ENCODE results near the gene CALML4.
"Not testable (repeated sequence)": the region's sequence is repeated elsewhere in the genome, so short reads cannot be mapped to it uniquely, and the experiment has no call there.

CALML4 gene

GRCh38 chr15:68205558-68205944 is 419 bp upstream of the CALML4 start:
- no peak for ATAC-seq
- Mint-ChIP-seq H3K36me3 (peaks cover 11% of the 10 kb centered on the region), H3K27ac (no peak overlapping the region), H3K27me3 (no peaks in the 10 kb centered on the region), H3K4me3 (no peak overlapping the region), H3K9me3 (no peaks in the 10 kb centered on the region), H3K4me1 (peaks cover 28% of the 10 kb centered on the region)

GRCh38 chr15:68204361-68204760 is 771 bp downstream of the CALML4 start:
- no peak overlapping the region for H3K4me3 Mint-ChIP-seq
- peaks cover 21% of the 10 kb centered on the region for H3K4me1 Mint-ChIP-seq
- H3K36me3 Mint-ChIP-seq, result peaks cover 11% of the 10 kb centered on the region
- no peak for ATAC-seq
- no peaks in the 10 kb centered on the region for H3K27me3 Mint-ChIP-seq
- H3K9me3 Mint-ChIP-seq, result no peaks in the 10 kb centered on the region
- H3K27ac Mint-ChIP-seq, result no peak overlapping the region

- H3K4me3 Mint-ChIP-seq, result no peak overlapping the region
- H3K27me3 Mint-ChIP-seq, result no peaks in the 10 kb centered on the region
- ATAC-seq, result no peak
- H3K9me3 Mint-ChIP-seq, result no peaks in the 10 kb centered on the region
- peaks cover 17% of the 10 kb centered on the region for H3K4me1 Mint-ChIP-seq
- H3K27ac Mint-ChIP-seq, result no peak overlapping the region
- H3K36me3 Mint-ChIP-seq, result peaks cover 9% of the 10 kb centered on the region
Measured at GRCh38 chr15:68203956-68204355, 1.2 kb downstream of the CALML4 start.

- H3K9me3 Mint-ChIP-seq, result no peaks in the 10 kb centered on the region
- no peak for ATAC-seq
- no peak overlapping the region for H3K4me3 Mint-ChIP-seq
- H3K4me1 Mint-ChIP-seq, result peaks cover 13% of the 10 kb centered on the region
- H3K27me3 Mint-ChIP-seq, result no peaks in the 10 kb centered on the region
- no peak overlapping the region for H3K27ac Mint-ChIP-seq
- peaks cover 5% of the 10 kb centered on the region for H3K36me3 Mint-ChIP-seq
Measured at GRCh38 chr15:68203486-68203885, 1.6 kb downstream of the CALML4 start.

- H3K4me3 Mint-ChIP-seq, H3K4me1 Mint-ChIP-seq, H3K27me3 Mint-ChIP-seq, H3K27ac Mint-ChIP-seq, ATAC-seq, H3K9me3 Mint-ChIP-seq, H3K36me3 Mint-ChIP-seq: not testable (repeated sequence)
Measured at GRCh38 chr15:68202994-68203393, 2.1 kb downstream of the CALML4 start.

GRCh38 chr15:68201879-68202261 is 3.3 kb downstream of the CALML4 start:
- ATAC-seq, result no peak
- no peak overlapping the region for H3K27ac Mint-ChIP-seq
- H3K4me1 Mint-ChIP-seq, result peaks cover 18% of the 10 kb centered on the region
- no peaks in the 10 kb centered on the region for H3K9me3 Mint-ChIP-seq
- H3K27me3 Mint-ChIP-seq, result no peaks in the 10 kb centered on the region
- no peaks in the 10 kb centered on the region for H3K36me3 Mint-ChIP-seq
- no peak overlapping the region for H3K4me3 Mint-ChIP-seq

GRCh38 chr15:68201153-68201878 is 3.8 kb downstream of the CALML4 start:
- H3K4me3 Mint-ChIP-seq, result no peak overlapping the region
- H3K27me3 Mint-ChIP-seq, result no peaks in the 10 kb centered on the region
- no peaks in the 10 kb centered on the region for H3K36me3 Mint-ChIP-seq
- H3K9me3 Mint-ChIP-seq, result no peaks in the 10 kb centered on the region
- no peak overlapping the region for H3K27ac Mint-ChIP-seq
- H3K4me1 Mint-ChIP-seq, result peaks cover 19% of the 10 kb centered on the region
- ATAC-seq, result no peak

GRCh38 chr15:68200016-68200861 is 4.9 kb downstream of the CALML4 start:
- H3K36me3 Mint-ChIP-seq, result peaks cover 1% of the 10 kb centered on the region
- no peak for ATAC-seq
- H3K4me1 Mint-ChIP-seq, result peaks cover 19% of the 10 kb centered on the region
- H3K27me3 Mint-ChIP-seq, result no peaks in the 10 kb centered on the region
- H3K27ac Mint-ChIP-seq, result no peak overlapping the region
- no peaks in the 10 kb centered on the region for H3K9me3 Mint-ChIP-seq
- H3K4me3 Mint-ChIP-seq, result no peak overlapping the region

GRCh38 chr15:68199340-68199739 is 5.8 kb downstream of the CALML4 start:
- no peak for ATAC-seq
- Mint-ChIP-seq H3K27me3 (no peaks in the 10 kb centered on the region), H3K36me3 (peaks cover 10% of the 10 kb centered on the region), H3K9me3 (no peaks in the 10 kb centered on the region), H3K27ac (no peak overlapping the region), H3K4me3 (no peak overlapping the region), H3K4me1 (peaks cover 19% of the 10 kb centered on the region)

- Mint-ChIP-seq H3K4me1 (peaks cover 19% of the 10 kb centered on the region), H3K27me3 (no peaks in the 10 kb centered on the region), H3K4me3 (no peak overlapping the region), H3K9me3 (no peaks in the 10 kb centered on the region), H3K36me3 (peaks cover 22% of the 10 kb centered on the region), H3K27ac (no peak overlapping the region)
- ATAC-seq, result no peak
Measured at GRCh38 chr15:68197661-68198437, 7.3 kb downstream of the CALML4 start.

- no peaks in the 10 kb centered on the region for H3K27me3 Mint-ChIP-seq
- H3K4me1 Mint-ChIP-seq, result peaks cover 19% of the 10 kb centered on the region
- no peak overlapping the region for H3K27ac Mint-ChIP-seq
- H3K9me3 Mint-ChIP-seq, result no peaks in the 10 kb centered on the region
- no peak overlapping the region for H3K4me3 Mint-ChIP-seq
- ATAC-seq, result no peak
- peaks cover 29% of the 10 kb centered on the region for H3K36me3 Mint-ChIP-seq
Measured at GRCh38 chr15:68197170-68197492, 8.0 kb downstream of the CALML4 start.

- peaks cover 33% of the 10 kb centered on the region for H3K36me3 Mint-ChIP-seq
- H3K4me3 Mint-ChIP-seq, result no peak overlapping the region
- peaks cover 19% of the 10 kb centered on the region for H3K4me1 Mint-ChIP-seq
Measured at GRCh38 chr15:68196445-68197169, 8.5 kb downstream of the CALML4 start.

GRCh38 chr15:68195336-68196112 is 9.6 kb downstream of the CALML4 start:
- Mint-ChIP-seq H3K4me3 (no peak overlapping the region), H3K27me3 (no peaks in the 10 kb centered on the region), H3K27ac (peak overlapping the region; percentile 31), H3K4me1 (peaks cover 19% of the 10 kb centered on the region), H3K36me3 (peaks cover 33% of the 10 kb centered on the region), H3K9me3 (no peaks in the 10 kb centered on the region)
- ATAC-seq, result no peak

More at GRCh38 chr15:68196445-68197169, 8.5 kb downstream of the CALML4 start:
- ATAC-seq, result no peak
- Mint-ChIP-seq H3K27me3 (no peaks in the 10 kb centered on the region), H3K27ac (no peak overlapping the region), H3K9me3 (no peaks in the 10 kb centered on the region)

- H3K9me3 Mint-ChIP-seq, result no peaks in the 10 kb centered on the region
- ATAC-seq, result no peak
- H3K4me1 Mint-ChIP-seq, result peaks cover 11% of the 10 kb centered on the region
- peaks cover 47% of the 10 kb centered on the region for H3K36me3 Mint-ChIP-seq
- H3K27me3 Mint-ChIP-seq, result no peaks in the 10 kb centered on the region
- no peak overlapping the region for H3K27ac Mint-ChIP-seq
- H3K4me3 Mint-ChIP-seq, result no peak overlapping the region
Measured at GRCh38 chr15:68192804-68193486, 12.2 kb downstream of the CALML4 start.

Measured in stimulated activated memory B cell treated with anti-CD40 and anti-IgM and Interleukin-4, amounts not matched to agents 10 μg/mL and 1 μg/mL and 100 μg/mL, for 72 hours (primary cell).